ENCODE data around the gene GUCA1A.

DNA sequence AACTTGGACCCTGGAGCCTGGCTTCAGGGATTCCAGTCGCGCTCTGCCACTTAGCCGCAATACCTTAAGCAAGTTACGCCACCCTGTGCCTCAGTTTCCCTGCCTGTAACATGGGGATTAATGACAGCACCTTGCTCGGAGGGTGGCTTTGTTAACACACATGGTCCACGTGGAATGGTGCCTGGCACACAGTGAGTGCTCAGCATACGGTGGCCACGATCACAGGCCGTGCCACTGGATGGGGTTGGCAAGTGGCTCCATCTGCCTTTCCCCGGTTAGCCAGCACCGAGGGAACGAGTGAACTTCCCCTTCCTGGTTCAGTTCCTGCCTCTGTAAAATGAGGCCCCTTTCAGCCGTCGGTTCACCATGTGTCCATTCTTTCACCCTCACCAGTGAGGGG lies 47.9 kb upstream of the GUCA1A start:
- TF ChIP-seq BHLHE40 (IDR thresholded peaks at IDR 0.05; ENCODE audit: borderline replicate concordance) (no peak), TARDBP (IDR thresholded peaks at IDR 0.05) (no peak)

Measured in HEK293T (cell line).